GM19467 (cell line): ENCODE results near the gene WDFY4.

Experiments
- ATAC-seq: cut with Tn5 transposase; IDR thresholded peaks from one replicate; pipeline ENCODE4 v1.9.1; 2021; ENCODE audit warnings: mild to moderate bottlenecking, moderate library complexity; ENCODE audit not compliant: unreplicated experiment

Gene WDFY4

GRCh38 chr10:48708144-48708543 is 23.5 kb downstream of the WDFY4 start:
- ATAC-seq, result no peak

- ATAC-seq, result no peak
Measured at GRCh38 chr10:48710647-48711275, 26.1 kb downstream of the WDFY4 start.

- no peak for ATAC-seq
Measured at GRCh38 chr10:48711830-48712229, 27.2 kb downstream of the WDFY4 start.

- no peak for ATAC-seq
Measured at GRCh38 chr10:48714088-48714487, 29.4 kb downstream of the WDFY4 start.

GRCh38 chr10:48716416-48716815 is 31.7 kb downstream of the WDFY4 start:
- ATAC-seq, result no peak

- ATAC-seq, result no peak
Measured at GRCh38 chr10:48720611-48721010, 35.9 kb downstream of the WDFY4 start.

GRCh38 chr10:48722153-48723145 is 37.8 kb downstream of the WDFY4 start:
- no peak for ATAC-seq

- ATAC-seq, result no peak
Measured at GRCh38 chr10:48724127-48724526, 39.5 kb downstream of the WDFY4 start.

GRCh38 chr10:48725708-48726107 is 41.0 kb downstream of the WDFY4 start:
- no peak for ATAC-seq

GRCh38 chr10:48727866-48728265 is 43.2 kb downstream of the WDFY4 start:
- no peak for ATAC-seq

GRCh38 chr10:48729222-48729621 is 44.5 kb downstream of the WDFY4 start:
- ATAC-seq, result no peak

GRCh38 chr10:48729941-48730457 is 45.3 kb downstream of the WDFY4 start:
- ATAC-seq, result no peak

- ATAC-seq, result no peak
Measured at GRCh38 chr10:48731141-48731540, 46.5 kb downstream of the WDFY4 start.

- no peak for ATAC-seq
Measured at GRCh38 chr10:48731654-48732053, 47.0 kb downstream of the WDFY4 start.

- no peak for ATAC-seq
Measured at GRCh38 chr10:48733329-48733728, 48.7 kb downstream of the WDFY4 start.

GRCh38 chr10:48735836-48736390 is 51.2 kb downstream of the WDFY4 start:
- no peak for ATAC-seq

- ATAC-seq, result no peak
Measured at GRCh38 chr10:48736596-48736995, 51.9 kb downstream of the WDFY4 start.

GRCh38 chr10:48737886-48738285 is 53.2 kb downstream of the WDFY4 start:
- no peak for ATAC-seq

- no peak for ATAC-seq
Measured at GRCh38 chr10:48739170-48739569, 54.5 kb downstream of the WDFY4 start.

- no peak for ATAC-seq
Measured at GRCh38 chr10:48740015-48740707, 55.5 kb downstream of the WDFY4 start.

- ATAC-seq, result no peak
Measured at GRCh38 chr10:48740988-48741387, 56.3 kb downstream of the WDFY4 start.
